GM20431 (cell line): ENCODE results near the gene NME7.

Source experiments
- in situ Hi-C: fragments of 300-500 bp; cut with MseI, MboI; formaldehyde crosslinking; loops from one replicate; pipeline ENCODE4 v1.15.0; 2020; ENCODE audit warnings: low sequenced_read_pairs; ENCODE audit not compliant: unreplicated experiment

NME7 gene

DNA sequence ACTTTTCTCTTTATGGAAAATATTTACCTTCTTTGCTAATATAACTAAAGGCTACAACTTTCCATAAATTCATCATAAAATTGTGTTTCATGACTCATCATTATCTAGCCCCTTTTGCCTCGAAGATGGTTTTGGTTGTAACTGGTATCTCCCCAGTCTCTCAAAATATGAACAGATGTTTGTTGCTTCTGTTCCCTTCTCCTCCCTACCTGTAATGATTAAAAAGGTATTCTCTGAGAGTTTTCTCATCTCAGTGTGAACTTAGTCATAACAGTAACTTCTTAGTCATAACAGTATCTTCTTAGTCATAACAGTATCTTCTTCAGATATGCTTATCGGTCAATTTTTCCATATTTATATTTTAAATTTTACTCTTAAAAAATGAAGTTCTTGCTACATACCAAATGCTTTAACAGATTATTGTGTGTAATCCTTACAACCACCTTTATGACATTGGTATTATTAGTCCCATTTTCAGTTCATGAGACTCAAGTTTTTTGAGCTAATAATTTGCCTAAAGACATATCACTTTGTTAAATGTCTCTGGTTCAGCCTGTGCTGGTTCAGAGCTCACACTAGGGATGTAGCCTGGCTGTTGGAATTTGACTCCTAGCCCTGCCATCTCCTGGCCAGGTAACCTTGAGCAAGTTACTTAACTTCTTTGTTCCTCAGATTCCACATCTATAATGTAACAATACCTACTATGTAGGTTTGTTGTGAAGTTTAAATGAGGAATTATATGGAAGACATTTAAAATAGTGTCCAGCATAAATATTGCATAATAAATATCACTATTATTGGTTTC is 228.5 kb downstream of the NME7 start:
- in situ Hi-C loops, result loop anchor here (25.0 kb wide), 1 partner anchor 527 kb away; no protein-coding TSS in a partner anchor

DNA sequence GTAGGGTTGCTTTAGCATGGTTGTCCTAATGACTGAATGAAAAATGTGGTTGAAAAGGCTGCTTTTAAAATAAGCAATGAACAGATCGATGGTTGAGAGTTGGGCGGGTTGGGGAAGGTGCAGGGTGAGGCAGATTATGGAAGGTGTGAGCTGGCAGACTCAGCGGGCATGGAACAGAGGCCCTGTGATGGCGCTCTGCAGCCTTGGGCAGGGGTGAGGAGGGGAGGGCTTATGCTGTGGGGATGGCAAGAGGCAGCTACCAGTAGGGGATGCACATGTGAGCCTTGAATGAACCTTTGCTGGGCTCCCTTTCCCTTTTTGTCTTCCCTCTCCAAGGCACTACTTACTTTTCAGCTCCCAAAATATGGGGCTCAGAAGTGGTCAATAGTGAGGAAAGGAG is 230.2 kb downstream of the NME7 start:
- in situ Hi-C loops, result loop anchor here (25.0 kb wide), 1 partner anchor 525 kb away; no protein-coding TSS in a partner anchor

GRCh38 chr1:169133801-169134502 is 233.6 kb downstream of the NME7 start:
- in situ Hi-C loops, result loop anchor here (25.0 kb wide), 1 partner anchor 522 kb away; no protein-coding TSS in a partner anchor

DNA sequence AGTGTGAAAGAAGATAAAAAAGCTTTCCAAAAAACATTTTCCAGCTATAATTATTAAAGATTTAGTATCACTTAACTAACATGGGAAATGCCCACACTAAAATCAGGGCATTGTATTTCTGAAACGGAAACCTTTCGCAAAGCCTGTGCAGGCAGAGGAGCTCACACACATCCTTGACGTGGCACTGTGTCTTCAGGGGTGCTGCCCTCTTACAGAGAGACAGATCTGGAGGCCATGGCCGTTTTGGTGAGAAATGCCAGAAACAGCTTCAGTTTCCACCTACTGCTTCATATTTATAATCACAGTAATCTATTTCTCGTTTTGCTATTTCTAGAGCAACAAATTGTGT is 234.4 kb downstream of the NME7 start:
- in situ Hi-C loops, result loop anchor here (25.0 kb wide), 1 partner anchor 521 kb away; no protein-coding TSS in a partner anchor

- in situ Hi-C loops, result loop anchor here (25.0 kb wide), 1 partner anchor 520 kb away; no protein-coding TSS in a partner anchor
Measured at GRCh38 chr1:169132512-169133227, 234.9 kb downstream of the NME7 start.

DNA sequence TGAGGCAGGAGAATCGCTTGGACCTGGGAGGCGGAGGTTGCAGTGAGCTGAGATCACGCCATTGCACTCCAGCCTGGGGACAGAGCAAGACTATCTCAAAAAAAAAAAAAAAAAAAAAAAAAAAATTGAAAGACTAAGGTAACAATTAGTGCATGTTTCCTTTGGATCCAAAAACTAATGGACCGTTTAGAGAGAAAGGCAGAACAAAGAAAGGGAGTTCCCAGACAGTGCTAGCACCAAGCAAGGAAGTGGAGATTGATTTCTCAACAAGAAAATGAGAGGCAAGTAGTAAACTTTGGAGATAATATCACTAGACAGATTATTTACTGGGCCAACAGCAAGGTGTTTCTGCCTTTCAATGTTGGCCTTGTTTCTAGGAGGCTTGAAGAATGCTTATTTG is 236.9 kb downstream of the NME7 start:
- in situ Hi-C loops, result loop anchor here (25.0 kb wide), 1 partner anchor 518 kb away; no protein-coding TSS in a partner anchor

GRCh38 chr1:169129109-169129784 is 238.3 kb downstream of the NME7 start:
- in situ Hi-C loops, result loop anchor here (25.0 kb wide), 1 partner anchor 517 kb away; no protein-coding TSS in a partner anchor

GRCh38 chr1:169128562-169128961 is 239.0 kb downstream of the NME7 start:
- in situ Hi-C loops, result loop anchor here (25.0 kb wide), 1 partner anchor 516 kb away; no protein-coding TSS in a partner anchor

DNA sequence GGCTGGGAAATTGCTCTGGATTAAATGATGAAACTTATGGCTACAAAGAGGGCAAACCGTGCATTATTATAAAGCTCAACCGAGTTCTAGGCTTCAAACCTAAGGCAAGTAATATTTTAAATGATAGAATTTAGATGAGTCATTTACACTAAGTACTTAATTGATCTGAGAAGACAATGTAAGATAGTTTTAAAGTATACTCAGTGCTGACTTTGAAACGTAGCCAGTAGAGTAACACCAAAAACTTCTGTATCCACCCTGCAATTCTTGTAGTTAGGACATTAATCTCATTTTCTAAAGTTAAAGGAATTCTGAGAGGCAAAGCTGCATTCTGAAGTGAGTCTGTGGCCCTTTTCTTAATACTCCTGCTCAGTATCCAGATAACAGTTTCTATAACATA is 240.3 kb downstream of the NME7 start:
- in situ Hi-C loops, result loop anchor here (25.0 kb wide), 1 partner anchor 515 kb away; no protein-coding TSS in a partner anchor

- in situ Hi-C loops, result loop anchor here (25.0 kb wide), 1 partner anchor 514 kb away; no protein-coding TSS in a partner anchor
Measured at GRCh38 chr1:169126335-169126734, 241.3 kb downstream of the NME7 start.

DNA sequence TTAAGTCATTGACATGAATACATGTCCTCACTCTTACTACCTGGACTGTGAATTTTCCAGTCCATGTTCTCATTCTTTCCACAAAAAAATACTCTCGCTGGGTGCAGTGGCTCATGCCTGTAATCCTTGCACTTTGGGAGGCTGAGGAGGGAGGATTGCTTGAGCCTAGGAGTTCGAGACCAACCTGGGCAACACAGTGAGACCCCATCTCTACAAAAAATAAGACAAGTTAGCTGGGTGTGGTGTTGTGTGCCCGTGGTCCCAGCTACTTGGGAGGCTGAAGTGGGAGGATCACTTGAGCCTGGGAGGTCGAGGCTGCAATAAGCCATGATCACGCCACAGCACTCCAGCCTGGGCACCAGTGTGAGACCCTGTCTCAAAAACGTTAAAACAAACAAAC is 242.0 kb downstream of the NME7 start:
- in situ Hi-C loops, result loop anchor here (25.0 kb wide), 1 partner anchor 513 kb away; no protein-coding TSS in a partner anchor

DNA sequence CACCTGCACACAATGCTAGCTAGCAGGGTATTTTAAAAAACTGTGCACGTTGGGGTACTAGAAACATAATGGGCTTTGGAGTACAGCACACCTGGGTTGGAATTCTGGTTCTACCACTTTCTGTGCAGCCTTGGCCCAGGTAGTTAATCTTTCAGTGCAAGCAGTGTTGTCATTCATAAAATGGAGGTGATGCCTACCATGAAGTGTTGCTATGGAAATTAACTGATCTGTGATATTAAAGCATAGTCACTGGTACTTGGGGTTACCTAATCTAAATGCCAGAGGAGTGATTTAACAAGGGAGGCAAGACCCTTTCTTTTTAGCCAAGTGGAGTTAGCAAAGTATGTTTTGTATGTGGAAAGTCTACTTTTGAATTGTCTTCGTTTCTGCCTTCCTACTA is 243.1 kb downstream of the NME7 start:
- in situ Hi-C loops, result no loop called here

- in situ Hi-C loops, result no loop called here
Measured at GRCh38 chr1:169122976-169123375, 244.6 kb downstream of the NME7 start.

DNA sequence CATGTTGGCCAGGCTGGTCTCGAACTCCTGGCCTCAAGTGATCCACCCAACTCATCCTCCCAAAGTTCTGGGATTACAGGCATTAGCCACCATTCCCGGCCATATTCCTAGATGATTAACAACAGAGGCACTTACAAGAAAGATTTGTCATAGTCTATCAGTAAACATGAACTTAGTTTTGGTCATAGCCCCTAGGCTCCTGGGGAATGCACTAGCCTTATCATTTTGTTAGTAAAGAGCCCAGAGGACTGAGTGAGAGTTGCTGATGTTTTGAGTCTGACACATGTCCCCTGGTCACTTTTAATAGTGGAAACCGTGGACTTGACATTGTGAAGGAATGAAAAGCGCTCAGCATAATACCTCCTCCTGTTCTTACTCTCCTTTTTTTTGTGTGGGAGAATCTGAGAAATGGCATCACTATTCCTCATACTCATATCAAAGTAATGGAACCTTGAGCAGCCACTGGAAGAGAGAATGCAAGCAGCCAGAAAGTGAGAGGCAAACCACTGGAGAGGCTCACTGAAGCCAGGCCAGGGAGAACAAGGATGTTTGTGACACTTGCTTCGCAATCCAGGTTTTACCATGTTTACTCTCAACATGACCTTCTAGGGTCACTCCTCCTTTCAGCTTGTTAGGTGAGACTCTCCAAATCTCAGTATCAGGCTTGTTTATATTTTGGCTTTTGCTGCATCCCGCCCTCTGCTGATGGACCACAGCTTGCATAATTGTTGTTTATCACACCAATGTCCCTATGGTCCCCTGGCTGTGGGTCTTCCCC is 246.3 kb downstream of the NME7 start:
- in situ Hi-C loops, result no loop called here

DNA sequence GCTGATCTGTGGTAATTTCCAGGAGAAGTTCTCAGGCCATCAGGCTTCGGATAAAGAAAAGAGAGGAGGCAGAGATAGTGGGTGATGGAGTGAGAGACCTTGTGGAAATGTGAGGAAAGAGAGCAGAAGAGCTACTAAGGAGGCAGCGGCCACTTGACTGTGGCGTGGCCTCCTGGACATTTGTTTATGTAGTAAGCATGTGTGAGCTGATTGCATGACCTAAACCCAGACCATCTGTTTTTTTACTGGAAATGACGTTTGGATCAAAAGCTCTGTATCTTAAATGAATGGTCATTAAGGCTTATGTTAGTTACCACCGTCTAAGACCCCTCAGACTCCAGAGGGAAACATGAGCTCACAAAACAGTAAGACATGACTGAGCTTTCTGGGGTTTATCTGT is 247.5 kb downstream of the NME7 start:
- in situ Hi-C loops, result no loop called here

DNA sequence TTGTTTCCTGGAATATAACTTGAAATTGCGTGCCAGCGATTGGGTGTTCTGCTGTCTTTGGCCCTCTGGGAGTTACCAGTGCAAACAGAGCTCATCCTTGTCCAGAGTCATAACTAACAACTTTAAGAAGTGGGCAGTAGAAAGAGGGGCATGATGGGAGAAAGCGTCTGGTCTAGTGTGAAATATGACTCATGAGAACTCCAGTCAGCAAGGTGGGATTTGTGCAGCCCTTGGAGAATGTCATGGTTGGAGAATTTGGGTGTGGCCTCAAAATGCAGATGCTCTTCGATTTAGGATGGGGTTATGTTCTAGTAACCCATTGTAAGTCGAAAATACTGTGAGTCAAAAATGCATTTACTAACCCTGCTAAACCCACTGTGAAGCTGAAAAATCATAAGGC is 248.2 kb downstream of the NME7 start:
- in situ Hi-C loops, result no loop called here

GRCh38 chr1:169118227-169118626 is 249.4 kb downstream of the NME7 start:
- in situ Hi-C loops, result no loop called here

DNA sequence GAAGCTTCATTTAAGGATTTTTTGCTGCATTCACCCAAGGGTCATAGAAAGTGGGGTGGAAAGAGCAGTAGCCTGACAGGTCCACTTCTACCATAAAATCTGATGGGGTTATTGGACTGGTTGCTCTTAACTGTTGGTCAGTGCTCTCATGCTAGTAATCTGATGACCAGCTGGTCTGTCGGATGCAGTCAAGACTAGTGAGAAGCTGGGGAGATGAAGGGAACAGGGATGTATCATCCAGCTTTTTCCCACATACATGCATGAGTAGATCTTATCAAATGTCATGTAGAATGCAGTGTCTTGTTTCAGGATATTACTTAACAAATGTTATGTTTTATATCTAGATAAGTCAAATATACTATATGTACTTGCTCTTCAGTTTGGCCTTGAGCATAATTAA is 250.0 kb downstream of the NME7 start:
- in situ Hi-C loops, result no loop called here

DNA sequence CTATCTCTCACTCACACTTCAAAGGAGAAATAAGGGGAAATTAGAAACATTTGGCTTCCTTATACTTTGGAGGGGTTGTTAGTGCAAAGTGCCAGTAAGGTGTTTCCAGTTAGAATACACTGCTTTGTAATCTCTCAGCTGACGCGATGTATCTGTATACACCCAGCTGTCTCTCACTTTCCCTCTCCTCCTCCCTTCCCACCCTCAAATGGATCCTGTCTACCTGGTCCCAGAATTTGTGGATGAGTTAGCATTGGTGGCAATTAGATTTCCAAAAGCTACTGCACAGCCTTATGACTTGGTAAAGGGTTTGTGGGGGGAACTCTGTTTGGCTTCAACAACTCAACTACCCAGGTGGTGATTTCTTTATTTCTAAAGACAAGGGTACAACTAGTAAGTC is 250.6 kb downstream of the NME7 start:
- in situ Hi-C loops, result no loop called here
